ENCODE results near the gene SCLT1. TPM values are rescaled to one million over a fixed set of nuclear protein-coding genes. Genes with fewer than 3 reads are reported as not detected.

SCLT1 gene
- total and polyA plus RNA-seq, 2 of the 13 experiments (the other 11 are each of a cell fraction or from before 2014, with no cell fraction given) = 1.5 to 8.7 TPM

DNA sequence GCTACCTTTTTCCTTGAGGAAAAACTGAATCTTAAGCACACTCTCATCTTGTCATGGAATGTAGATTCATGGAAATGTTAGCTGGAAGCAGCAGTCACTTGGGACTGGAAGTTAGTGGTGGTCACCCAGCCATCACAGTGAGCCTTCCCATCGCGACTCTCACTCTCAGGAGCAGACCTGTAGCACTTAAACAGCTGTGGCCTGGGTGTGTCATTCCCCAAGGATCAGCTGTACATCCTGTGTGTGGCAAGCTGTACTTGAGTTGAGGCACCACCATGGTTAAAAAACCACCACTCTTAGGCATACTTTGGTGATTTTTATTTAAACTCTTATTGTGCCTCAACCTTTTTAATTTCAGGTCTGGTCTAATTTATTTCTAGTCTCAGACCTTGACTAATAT lies 237.1 kb downstream of the SCLT1 start (continued):
- TF ChIP-seq NCOA5 (CRISPR knock-in tag; IDR thresholded peaks at IDR 0.05) (no peak), HNRNPLL (IDR thresholded peaks at IDR 0.05; ENCODE audit: low read depth, low read length, poor library complexity, severe bottlenecking) (no peak), ZFP36 (IDR thresholded peaks at IDR 0.05; ENCODE audit: borderline replicate concordance, low read depth, low read length, partially characterized antibody) (no peak), BRCA1 (CRISPR knock-in tag; IDR thresholded peaks at IDR 0.05) (no peak), CENPBD1 (CRISPR knock-in tag; IDR thresholded peaks at IDR 0.05; ENCODE audit: borderline replicate concordance, low read depth) (no peak), ZNF841 (CRISPR knock-in tag; IDR thresholded peaks at IDR 0.05; ENCODE audit: borderline replicate concordance) (no peak), ZSCAN12 (CRISPR knock-in tag; IDR thresholded peaks at IDR 0.05) (no peak)
- TF ChIP-seq, protein P1, sequence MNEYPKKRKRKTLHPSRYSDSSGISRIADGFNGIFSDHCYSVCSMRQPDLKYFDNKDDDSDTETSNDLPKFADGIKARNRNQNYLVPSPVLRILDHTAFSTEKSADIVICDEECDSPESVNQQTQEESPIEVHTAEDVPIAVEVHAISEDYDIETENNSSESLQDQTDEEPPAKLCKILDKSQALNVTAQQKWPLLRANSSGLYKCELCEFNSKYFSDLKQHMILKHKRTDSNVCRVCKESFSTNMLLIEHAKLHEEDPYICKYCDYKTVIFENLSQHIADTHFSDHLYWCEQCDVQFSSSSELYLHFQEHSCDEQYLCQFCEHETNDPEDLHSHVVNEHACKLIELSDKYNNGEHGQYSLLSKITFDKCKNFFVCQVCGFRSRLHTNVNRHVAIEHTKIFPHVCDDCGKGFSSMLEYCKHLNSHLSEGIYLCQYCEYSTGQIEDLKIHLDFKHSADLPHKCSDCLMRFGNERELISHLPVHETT (CRISPR knock-in tag; conservative IDR thresholded peaks at IDR 0.05) = no peak
- TF ChIP-seq, protein P2, sequence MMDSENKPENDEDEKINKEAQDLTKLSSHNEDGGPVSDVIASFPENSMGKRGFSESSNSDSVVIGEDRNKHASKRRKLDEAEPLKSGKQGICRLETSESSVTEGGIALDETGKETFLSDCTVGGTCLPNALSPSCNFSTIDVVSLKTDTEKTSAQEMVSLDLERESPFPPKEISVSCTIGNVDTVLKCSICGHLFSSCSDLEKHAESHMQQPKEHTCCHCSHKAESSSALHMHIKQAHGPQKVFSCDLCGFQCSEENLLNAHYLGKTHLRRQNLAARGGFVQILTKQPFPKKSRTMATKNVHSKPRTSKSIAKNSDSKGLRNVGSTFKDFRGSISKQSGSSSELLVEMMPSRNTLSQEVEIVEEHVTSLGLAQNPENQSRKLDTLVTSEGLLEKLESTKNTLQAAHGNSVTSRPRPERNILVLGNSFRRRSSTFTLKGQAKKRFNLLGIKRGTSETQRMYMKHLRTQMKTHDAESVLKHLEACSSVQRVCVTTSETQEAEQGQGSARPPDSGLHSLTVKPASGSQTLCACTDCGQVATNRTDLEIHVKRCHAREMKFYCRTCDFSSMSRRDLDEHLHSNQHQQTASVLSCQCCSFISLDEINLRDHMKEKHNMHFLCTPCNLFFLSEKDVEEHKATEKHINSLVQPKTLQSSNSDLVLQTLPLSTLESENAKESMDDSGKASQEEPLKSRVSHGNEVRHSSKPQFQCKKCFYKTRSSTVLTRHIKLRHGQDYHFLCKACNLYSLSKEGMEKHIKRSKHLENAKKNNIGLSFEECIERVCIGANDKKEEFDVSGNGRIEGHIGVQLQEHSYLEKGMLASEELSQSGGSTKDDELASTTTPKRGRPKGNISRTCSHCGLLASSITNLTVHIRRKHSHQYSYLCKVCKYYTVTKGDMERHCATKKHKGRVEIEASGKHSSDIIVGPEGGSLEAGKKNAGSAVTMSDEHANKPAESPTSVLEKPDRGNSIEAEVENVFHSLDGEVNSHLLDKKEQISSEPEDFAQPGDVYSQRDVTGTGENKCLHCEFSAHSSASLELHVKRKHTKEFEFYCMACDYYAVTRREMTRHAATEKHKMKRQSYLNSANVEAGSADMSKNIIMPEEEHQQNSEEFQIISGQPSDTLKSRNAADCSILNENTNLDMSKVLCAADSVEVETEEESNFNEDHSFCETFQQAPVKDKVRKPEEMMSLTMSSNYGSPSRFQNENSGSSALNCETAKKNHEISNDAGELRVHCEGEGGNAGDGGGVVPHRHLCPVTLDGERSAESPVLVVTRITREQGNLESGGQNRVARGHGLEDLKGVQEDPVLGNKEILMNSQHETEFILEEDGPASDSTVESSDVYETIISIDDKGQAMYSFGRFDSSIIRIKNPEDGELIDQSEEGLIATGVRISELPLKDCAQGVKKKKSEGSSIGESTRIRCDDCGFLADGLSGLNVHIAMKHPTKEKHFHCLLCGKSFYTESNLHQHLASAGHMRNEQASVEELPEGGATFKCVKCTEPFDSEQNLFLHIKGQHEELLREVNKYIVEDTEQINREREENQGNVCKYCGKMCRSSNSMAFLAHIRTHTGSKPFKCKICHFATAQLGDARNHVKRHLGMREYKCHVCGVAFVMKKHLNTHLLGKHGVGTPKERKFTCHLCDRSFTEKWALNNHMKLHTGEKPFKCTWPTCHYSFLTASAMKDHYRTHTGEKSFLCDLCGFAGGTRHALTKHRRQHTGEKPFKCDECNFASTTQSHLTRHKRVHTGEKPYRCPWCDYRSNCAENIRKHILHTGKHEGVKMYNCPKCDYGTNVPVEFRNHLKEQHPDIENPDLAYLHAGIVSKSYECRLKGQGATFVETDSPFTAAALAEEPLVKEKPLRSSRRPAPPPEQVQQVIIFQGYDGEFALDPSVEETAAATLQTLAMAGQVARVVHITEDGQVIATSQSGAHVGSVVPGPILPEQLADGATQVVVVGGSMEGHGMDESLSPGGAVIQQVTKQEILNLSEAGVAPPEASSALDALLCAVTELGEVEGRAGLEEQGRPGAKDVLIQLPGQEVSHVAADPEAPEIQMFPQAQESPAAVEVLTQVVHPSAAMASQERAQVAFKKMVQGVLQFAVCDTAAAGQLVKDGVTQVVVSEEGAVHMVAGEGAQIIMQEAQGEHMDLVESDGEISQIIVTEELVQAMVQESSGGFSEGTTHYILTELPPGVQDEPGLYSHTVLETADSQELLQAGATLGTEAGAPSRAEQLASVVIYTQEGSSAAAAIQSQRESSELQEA (CRISPR knock-in tag; IDR thresholded peaks at IDR 0.05; ENCODE audit: not compliant biosample characterization) = no peak
- TF ChIP-seq, protein P3, sequence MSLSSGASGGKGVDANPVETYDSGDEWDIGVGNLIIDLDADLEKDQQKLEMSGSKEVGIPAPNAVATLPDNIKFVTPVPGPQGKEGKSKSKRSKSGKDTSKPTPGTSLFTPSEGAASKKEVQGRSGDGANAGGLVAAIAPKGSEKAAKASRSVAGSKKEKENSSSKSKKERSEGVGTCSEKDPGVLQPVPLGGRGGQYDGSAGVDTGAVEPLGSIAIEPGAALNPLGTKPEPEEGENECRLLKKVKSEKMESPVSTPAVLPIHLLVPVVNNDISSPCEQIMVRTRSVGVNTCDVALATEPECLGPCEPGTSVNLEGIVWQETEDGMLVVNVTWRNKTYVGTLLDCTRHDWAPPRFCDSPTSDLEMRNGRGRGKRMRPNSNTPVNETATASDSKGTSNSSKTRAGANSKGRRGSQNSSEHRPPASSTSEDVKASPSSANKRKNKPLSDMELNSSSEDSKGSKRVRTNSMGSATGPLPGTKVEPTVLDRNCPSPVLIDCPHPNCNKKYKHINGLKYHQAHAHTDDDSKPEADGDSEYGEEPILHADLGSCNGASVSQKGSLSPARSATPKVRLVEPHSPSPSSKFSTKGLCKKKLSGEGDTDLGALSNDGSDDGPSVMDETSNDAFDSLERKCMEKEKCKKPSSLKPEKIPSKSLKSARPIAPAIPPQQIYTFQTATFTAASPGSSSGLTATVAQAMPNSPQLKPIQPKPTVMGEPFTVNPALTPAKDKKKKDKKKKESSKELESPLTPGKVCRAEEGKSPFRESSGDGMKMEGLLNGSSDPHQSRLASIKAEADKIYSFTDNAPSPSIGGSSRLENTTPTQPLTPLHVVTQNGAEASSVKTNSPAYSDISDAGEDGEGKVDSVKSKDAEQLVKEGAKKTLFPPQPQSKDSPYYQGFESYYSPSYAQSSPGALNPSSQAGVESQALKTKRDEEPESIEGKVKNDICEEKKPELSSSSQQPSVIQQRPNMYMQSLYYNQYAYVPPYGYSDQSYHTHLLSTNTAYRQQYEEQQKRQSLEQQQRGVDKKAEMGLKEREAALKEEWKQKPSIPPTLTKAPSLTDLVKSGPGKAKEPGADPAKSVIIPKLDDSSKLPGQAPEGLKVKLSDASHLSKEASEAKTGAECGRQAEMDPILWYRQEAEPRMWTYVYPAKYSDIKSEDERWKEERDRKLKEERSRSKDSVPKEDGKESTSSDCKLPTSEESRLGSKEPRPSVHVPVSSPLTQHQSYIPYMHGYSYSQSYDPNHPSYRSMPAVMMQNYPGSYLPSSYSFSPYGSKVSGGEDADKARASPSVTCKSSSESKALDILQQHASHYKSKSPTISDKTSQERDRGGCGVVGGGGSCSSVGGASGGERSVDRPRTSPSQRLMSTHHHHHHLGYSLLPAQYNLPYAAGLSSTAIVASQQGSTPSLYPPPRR (CRISPR knock-in tag; IDR thresholded peaks at IDR 0.05; ENCODE audit: borderline replicate concordance) = no peak

Data from HepG2 (cell line).